IgD-negative memory B cell (primary cell): Measurements from ENCODE around the gene TM2D3. TPM values are rescaled to one million over a fixed set of nuclear protein-coding genes. Genes with fewer than 3 reads are reported as not detected.
A peak's percentile ranks its signal among the peaks of the same experiment; 100 is the strongest.
"Not testable (repeated sequence)": the region's sequence is repeated elsewhere in the genome, so short reads cannot be mapped to it uniquely, and the experiment has no call there.

Experiments used
- H3K27ac Mint-ChIP-seq, 3 donors: one replicate each; pipeline ENCODE4 v1.8.0; 2020 to 2022; ENCODE audit warnings: mild to moderate bottlenecking in 3 of 3, mixed read lengths in 3 of 3, moderate library complexity in 1 of 3
- H3K27me3 Mint-ChIP-seq: one replicate; pipeline ENCODE4 v1.8.0; 2021; ENCODE audit warnings: mixed read lengths
- H3K36me3 Mint-ChIP-seq: one replicate; pipeline ENCODE4 v1.8.0; 2020; ENCODE audit warnings: mild to moderate bottlenecking, mixed read lengths
- H3K4me1 Mint-ChIP-seq, 3 donors: one replicate each; pipeline ENCODE4 v1.8.0; 2020 to 2022; ENCODE audit warnings: mixed read lengths in 3 of 3, mild to moderate bottlenecking in 1 of 3
- H3K4me3 Mint-ChIP-seq, 4 donors: one replicate each; pipeline ENCODE4 v1.8.0; 2020 to 2022; ENCODE audit warnings: mild to moderate bottlenecking in 4 of 4, mixed read lengths in 4 of 4, moderate library complexity in 3 of 4
- H3K9me3 Mint-ChIP-seq, 3 donors: one replicate each; pipeline ENCODE4 v1.8.0; 2020 to 2021; ENCODE audit warnings: mixed read lengths in 3 of 3, mild to moderate bottlenecking in 1 of 3
- polyA plus RNA-seq: library from polyadenylated mRNA; unstranded; fragments of 300-500 nt; fragmentation: Illumina TruSeq; gene quantifications from one replicate; pipeline ENCODE4 v1.2.3, GENCODE V29; 2021

Gene TM2D3
- polyA plus RNA-seq, 1 donor from 2014 or later, result 30.5 TPM

DNA sequence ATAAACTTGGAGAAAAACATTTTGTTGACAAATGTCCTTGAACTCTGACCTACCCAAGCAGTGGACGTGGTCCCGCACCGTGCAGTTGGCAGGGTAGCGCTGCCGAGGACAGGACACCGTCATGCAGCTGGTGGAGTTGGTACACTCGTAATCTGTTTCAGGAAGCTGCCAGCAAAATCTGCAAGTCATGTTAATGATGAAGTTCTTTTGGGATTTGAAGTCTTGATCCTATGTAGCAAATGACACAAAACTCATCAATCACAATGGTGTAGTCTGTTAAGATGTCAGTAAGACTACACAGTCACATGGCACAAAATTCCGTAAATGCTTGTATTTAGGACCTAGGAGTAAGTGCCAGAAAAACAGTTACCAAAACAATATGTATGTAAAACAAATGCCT is 5.5 kb downstream of the TM2D3 start:
- no peak overlapping the region for H3K4me3 Mint-ChIP-seq
- no peak overlapping the region for H3K27ac Mint-ChIP-seq
- H3K4me1 Mint-ChIP-seq, result peaks cover 16 to 33% (median 19%) of the 10 kb centered on the region in 3 donors
- peaks cover 3% of the 10 kb centered on the region for H3K36me3 Mint-ChIP-seq
- H3K27me3 Mint-ChIP-seq, result no peaks in the 10 kb centered on the region
- H3K9me3 Mint-ChIP-seq, result no peaks in the 10 kb centered on the region

DNA sequence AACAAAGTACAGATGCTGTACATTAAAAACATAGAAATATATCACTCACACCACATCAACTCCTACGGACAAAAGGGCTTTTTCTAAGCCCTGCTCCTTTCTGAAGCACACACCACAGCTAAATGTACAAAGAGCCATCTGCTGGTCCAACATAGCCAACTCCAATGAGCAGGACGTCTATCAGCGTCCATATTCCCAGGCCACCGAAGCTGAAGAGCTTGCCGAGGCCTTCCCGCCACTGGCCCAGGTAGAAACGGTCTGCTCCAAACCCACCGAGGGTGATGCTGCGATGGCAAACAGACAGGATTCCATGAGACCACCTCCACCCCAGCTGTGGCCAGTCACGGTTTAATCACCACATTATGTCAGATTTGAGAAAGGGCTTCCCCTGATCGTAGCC is 9.8 kb downstream of the TM2D3 start:
- Mint-ChIP-seq H3K4me1 (peaks cover 11 to 24% (median 22%) of the 10 kb centered on the region in 3 donors), H3K27me3 (no peaks in the 10 kb centered on the region), H3K9me3 (no peaks in the 10 kb centered on the region), H3K27ac (peak overlapping the region; percentile 45 to 95 (median 77)), H3K36me3 (peaks cover 4% of the 10 kb centered on the region), H3K4me3 (peak overlapping the region in 2 of 4 donors; percentile 2 to 45)

- peaks cover 11 to 24% (median 22%) of the 10 kb centered on the region in 3 donors for H3K4me1 Mint-ChIP-seq
- peak overlapping the region; percentile 45 to 95 (median 77) for H3K27ac Mint-ChIP-seq
- no peaks in the 10 kb centered on the region for H3K9me3 Mint-ChIP-seq
- H3K36me3 Mint-ChIP-seq, result peaks cover 4% of the 10 kb centered on the region
- H3K4me3 Mint-ChIP-seq, result peak overlapping the region in 2 of 4 donors; percentile 2 to 45
- no peaks in the 10 kb centered on the region for H3K27me3 Mint-ChIP-seq
These were observed 10.3 kb downstream of the TM2D3 start for GRCh38 chr15:101641894-101642293.

- peak overlapping the region; percentile 88 to 95 (median 89) for H3K27ac Mint-ChIP-seq
- H3K4me3 Mint-ChIP-seq, result peak overlapping the region; percentile 14 to 85 (median 43)
- no peaks in the 10 kb centered on the region for H3K27me3 Mint-ChIP-seq
- no peaks in the 10 kb centered on the region for H3K9me3 Mint-ChIP-seq
- H3K4me1 Mint-ChIP-seq, result peaks cover 11 to 24% (median 22%) of the 10 kb centered on the region in 3 donors
- H3K36me3 Mint-ChIP-seq, result peaks cover 4% of the 10 kb centered on the region
These were observed 10.9 kb downstream of the TM2D3 start for GRCh38 chr15:101641129-101641764.

DNA sequence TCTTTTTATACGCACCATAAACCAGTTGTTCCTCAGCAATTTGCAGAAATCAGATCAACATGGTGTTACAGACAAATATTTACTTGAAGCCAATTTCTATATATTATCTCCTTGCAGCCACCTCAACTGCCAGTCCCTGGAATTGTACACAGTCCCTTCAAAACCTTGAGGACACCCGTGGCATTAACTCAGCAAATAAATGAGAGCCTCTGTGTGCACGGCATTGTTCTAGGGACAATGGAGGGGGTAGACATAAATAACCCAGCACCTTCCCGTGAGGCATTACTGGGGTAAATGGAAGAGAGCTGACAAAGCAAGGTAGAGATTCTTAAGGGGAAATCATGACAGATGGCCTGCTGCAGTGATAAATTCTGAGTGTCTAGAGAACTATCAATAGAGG is 12.5 kb downstream of the TM2D3 start:
- peaks cover 11 to 24% (median 22%) of the 10 kb centered on the region in 3 donors for H3K4me1 Mint-ChIP-seq
- H3K4me3 Mint-ChIP-seq, result peak overlapping the region in 1 of 4 donors; percentile 12
- H3K36me3 Mint-ChIP-seq, result peaks cover 4% of the 10 kb centered on the region
- peak overlapping the region in 1 of 3 donors; percentile 48 for H3K27ac Mint-ChIP-seq
- H3K9me3 Mint-ChIP-seq, result no peaks in the 10 kb centered on the region
- H3K27me3 Mint-ChIP-seq, result no peaks in the 10 kb centered on the region

GRCh38 chr15:101637919-101638318 is 14.3 kb downstream of the TM2D3 start:
- Mint-ChIP-seq H3K27ac (peak overlapping the region in 1 of 3 donors; percentile 23), H3K9me3 (no peaks in the 10 kb centered on the region), H3K4me1 (peaks cover 10 to 24% (median 20%) of the 10 kb centered on the region in 3 donors), H3K36me3 (peaks cover 5% of the 10 kb centered on the region), H3K27me3 (no peaks in the 10 kb centered on the region), H3K4me3 (no peak overlapping the region)

- Mint-ChIP-seq H3K27ac (peak overlapping the region in 1 of 3 donors; percentile 23), H3K4me3 (no peak overlapping the region), H3K9me3 (no peaks in the 10 kb centered on the region), H3K4me1 (peaks cover 10 to 23% (median 18%) of the 10 kb centered on the region in 3 donors), H3K36me3 (peaks cover 5% of the 10 kb centered on the region), H3K27me3 (no peaks in the 10 kb centered on the region)
These were observed 14.7 kb downstream of the TM2D3 start for GRCh38 chr15:101637516-101637915.

DNA sequence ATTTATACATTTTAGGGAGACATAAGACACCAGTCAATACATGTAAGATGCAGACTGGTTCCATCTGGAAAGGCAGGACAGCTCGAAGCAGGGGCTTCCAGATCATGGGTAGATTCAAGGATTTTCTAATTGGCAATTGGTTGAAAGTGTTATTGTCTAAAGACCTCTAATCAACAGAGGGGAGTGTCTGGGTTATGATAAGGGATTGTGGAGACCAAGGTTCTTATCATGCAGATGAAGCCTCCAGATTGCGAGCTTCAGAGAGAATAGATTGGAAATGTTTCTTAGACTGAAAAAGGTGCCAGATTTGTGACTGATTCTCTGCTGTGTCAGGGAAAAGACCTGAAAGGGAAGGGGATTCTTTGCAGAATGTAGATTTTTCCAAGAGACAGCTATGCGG is 15.1 kb downstream of the TM2D3 start:
- H3K27ac Mint-ChIP-seq, result no peak overlapping the region
- peak overlapping the region in 1 of 4 donors; percentile 81 for H3K4me3 Mint-ChIP-seq
- H3K4me1 Mint-ChIP-seq, result peaks cover 10 to 19% (median 14%) of the 10 kb centered on the region in 3 donors
- no peaks in the 10 kb centered on the region for H3K27me3 Mint-ChIP-seq
- no peaks in the 10 kb centered on the region for H3K9me3 Mint-ChIP-seq
- peaks cover 6% of the 10 kb centered on the region for H3K36me3 Mint-ChIP-seq

DNA sequence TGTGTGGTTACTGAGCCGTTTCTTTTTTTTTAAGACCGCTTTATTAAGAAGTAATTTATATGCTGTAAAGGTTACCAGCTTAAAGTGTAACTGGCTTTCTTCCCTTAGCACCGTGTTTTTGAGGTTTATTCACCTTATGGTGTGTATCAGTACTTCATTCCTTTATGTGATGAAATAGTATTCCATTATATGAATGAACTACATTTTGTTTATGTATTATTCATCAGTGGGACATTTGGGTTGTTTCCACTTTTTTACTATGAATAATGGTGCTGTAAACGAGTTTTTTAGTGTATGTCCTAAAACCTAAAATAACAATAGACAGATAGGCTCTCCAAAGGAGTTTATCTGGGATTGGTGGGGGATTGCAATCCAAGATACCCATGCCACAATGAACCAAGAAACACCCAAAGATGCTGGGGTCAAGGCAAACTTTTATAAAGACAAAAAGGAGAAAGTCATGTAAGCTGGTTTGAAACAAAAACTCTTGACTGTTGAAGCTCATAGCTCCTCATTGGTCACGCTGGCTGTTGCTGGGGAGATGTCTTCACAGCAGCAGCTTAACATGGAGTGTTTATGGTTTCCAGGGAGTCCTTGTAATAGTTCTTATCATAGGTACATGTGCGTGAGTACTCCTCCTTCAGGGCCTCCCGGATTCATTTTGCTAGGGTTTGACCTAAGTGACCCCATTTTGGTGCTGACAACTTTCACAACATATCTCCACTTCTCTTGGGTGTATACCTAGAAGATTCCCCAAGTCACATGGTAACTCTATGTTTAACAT is 16.0 kb downstream of the TM2D3 start:
- H3K4me1 Mint-ChIP-seq, result peaks cover 6 to 12% (median 7%) of the 10 kb centered on the region in 3 donors
- no peak overlapping the region for H3K27ac Mint-ChIP-seq
- H3K9me3 Mint-ChIP-seq, result no peaks in the 10 kb centered on the region
- H3K27me3 Mint-ChIP-seq, result no peaks in the 10 kb centered on the region
- no peak overlapping the region for H3K4me3 Mint-ChIP-seq
- H3K36me3 Mint-ChIP-seq, result peaks cover 6% of the 10 kb centered on the region

DNA sequence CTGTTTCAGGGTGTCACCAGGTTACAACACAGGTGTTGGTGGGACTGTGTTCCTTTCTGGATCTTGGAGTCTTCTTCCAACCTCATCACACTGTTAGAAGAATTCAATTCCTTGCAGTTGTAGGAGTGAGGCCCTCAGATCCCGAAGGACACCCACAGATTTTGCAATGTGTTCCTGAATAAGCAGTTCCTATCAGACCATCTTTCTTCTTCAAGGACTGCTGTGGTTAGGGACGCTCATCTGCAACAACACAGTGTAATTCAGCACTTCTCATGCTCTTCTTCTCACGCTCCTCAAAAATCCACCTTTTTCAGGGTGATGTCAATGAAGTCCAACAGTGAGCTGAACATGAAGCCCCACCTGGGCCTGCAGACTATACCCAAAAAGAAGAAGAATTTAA is 18.8 kb downstream of the TM2D3 start:
- peaks cover 3% of the 10 kb centered on the region for H3K36me3 Mint-ChIP-seq
- H3K9me3 Mint-ChIP-seq, result no peaks in the 10 kb centered on the region
- no peak overlapping the region for H3K4me3 Mint-ChIP-seq
- H3K27me3 Mint-ChIP-seq, result no peaks in the 10 kb centered on the region
- no peaks in the 10 kb centered on the region for H3K4me1 Mint-ChIP-seq
- H3K27ac Mint-ChIP-seq, result no peak overlapping the region

DNA sequence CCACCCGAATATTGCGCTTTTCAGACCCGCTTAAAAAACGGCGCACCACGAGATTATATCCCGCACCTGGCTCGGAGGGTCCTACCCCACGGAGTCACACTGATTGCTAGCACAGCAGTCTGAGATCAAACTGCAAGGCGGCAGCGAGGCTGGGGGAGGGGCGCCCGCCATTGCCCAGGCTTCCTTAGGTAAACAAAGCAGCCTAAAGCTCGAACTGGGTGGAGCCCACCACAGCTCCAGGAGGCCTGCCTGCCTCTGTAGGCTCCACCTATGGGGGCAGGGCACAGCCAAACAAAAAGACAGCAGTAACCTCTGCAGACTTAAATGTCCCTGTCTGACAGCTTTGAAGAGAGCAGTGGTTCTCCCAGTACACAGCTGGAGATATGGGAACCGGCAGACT is 25.5 kb downstream of the TM2D3 start:
- not testable (repeated sequence) for H3K4me3 Mint-ChIP-seq, H3K27me3 Mint-ChIP-seq, H3K9me3 Mint-ChIP-seq, H3K27ac Mint-ChIP-seq
- H3K4me1 Mint-ChIP-seq, result peaks cover 0 to 10% (median 5%) of the 10 kb centered on the region in 3 donors
- peaks cover 11% of the 10 kb centered on the region for H3K36me3 Mint-ChIP-seq

DNA sequence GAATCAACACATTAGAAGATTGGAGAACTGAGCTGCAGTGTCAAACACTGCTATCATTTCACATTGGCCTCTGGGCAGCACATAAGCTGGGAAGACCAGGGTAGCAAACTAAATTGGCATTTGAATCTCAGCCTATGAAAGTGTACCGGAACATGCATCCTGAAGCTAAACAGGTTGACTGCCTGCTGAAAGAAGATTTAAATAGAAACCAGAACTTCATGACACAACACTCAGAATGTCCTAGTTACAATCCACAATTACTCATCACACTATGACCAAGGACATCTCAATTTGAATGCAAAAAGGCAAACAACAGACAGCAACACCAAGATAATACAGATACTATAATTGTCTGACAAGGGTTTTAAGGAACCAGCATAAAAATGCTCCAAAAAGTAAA is 26.2 kb downstream of the TM2D3 start:
- H3K27ac Mint-ChIP-seq, result no peak overlapping the region
- H3K4me3 Mint-ChIP-seq, result no peak overlapping the region
- H3K9me3 Mint-ChIP-seq, result peaks cover 0 to 5% (median 2%) of the 10 kb centered on the region in 3 donors
- H3K4me1 Mint-ChIP-seq, result peaks cover 0 to 10% (median 5%) of the 10 kb centered on the region in 3 donors
- no peaks in the 10 kb centered on the region for H3K27me3 Mint-ChIP-seq
- peaks cover 13% of the 10 kb centered on the region for H3K36me3 Mint-ChIP-seq

DNA sequence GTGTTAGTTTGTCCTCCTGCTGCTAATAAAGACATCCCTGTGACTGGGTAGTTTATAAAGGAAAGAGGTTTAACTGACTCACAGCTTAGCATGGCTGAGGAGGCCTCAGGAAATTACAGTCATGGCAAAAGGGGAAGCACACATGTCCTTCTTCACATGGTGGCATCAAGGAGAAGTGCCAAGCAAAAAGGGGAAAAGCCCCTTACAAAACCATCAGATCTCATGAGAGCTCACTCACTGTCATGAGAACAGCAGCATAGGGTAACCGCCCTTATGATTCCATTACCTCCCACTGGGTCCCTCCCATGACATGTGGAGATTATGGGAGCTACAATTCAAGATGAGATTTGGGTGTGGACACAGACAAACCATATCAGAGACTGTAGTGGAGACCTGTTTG is 27.0 kb downstream of the TM2D3 start:
- Mint-ChIP-seq H3K36me3 (peaks cover 16% of the 10 kb centered on the region), H3K4me1 (peaks cover 0 to 14% (median 5%) of the 10 kb centered on the region in 3 donors), H3K9me3 (peaks cover 0 to 5% (median 2%) of the 10 kb centered on the region in 3 donors), H3K27ac (no peak overlapping the region), H3K27me3 (no peaks in the 10 kb centered on the region), H3K4me3 (peak overlapping the region in 1 of 4 donors; percentile 17)

- peaks cover 0 to 15% (median 5%) of the 10 kb centered on the region in 3 donors for H3K4me1 Mint-ChIP-seq
- peak overlapping the region in 1 of 4 donors; percentile 1 for H3K4me3 Mint-ChIP-seq
- H3K9me3 Mint-ChIP-seq, result peaks cover 0 to 5% (median 2%) of the 10 kb centered on the region in 3 donors
- H3K36me3 Mint-ChIP-seq, result peaks cover 17% of the 10 kb centered on the region
- H3K27me3 Mint-ChIP-seq, result no peaks in the 10 kb centered on the region
- no peak overlapping the region for H3K27ac Mint-ChIP-seq
These were observed 28.5 kb downstream of the TM2D3 start for GRCh38 chr15:101623367-101624304.
